OCI-LY3 (cell line): ENCODE measurements around the gene LRRFIP2.
"Not testable (repeated sequence)": the region's sequence is repeated elsewhere in the genome, so short reads cannot be mapped to it uniquely, and the experiment has no call there.

Source experiments
- EZH2phosphoT487 ChIP-seq: fragments of 200-600 bp; shearing (Covaris generic); IDR thresholded peaks from 2 replicates; pipeline ENCODE4 v1.6.1; 2018; ENCODE audit warnings: antibody characterized with exemption, mixed run types, low read depth
- TF ChIP-seq, protein P1 (sequence below): fragments of 200-600, 300-600 bp; sonication (generic); IDR thresholded peaks from 2 replicates; pipeline ENCODE4 v1.5.1; 2014; ENCODE audit warnings: antibody characterized with exemption, low read length, low read depth

DNA sequence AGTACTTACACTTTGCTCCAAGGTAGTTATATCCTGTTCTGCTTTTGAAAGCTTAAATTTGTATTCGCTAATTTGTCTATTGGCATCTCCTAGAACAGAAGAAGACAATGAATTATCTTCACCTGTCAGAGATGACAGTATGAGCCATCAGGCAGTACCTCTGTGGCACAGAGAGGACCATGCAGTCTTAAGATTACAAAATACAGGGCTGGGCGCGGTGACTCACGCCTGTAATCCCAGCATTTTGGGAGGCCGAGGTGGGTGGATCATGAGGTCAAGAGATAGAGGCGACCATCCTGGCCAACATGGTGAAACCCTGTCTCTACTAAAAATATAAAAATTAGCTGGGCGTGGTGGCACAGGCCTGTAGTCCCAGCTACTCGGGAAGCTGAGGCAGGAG lies 119.3 kb downstream of the LRRFIP2 start:
- TF ChIP-seq, protein P1, sequence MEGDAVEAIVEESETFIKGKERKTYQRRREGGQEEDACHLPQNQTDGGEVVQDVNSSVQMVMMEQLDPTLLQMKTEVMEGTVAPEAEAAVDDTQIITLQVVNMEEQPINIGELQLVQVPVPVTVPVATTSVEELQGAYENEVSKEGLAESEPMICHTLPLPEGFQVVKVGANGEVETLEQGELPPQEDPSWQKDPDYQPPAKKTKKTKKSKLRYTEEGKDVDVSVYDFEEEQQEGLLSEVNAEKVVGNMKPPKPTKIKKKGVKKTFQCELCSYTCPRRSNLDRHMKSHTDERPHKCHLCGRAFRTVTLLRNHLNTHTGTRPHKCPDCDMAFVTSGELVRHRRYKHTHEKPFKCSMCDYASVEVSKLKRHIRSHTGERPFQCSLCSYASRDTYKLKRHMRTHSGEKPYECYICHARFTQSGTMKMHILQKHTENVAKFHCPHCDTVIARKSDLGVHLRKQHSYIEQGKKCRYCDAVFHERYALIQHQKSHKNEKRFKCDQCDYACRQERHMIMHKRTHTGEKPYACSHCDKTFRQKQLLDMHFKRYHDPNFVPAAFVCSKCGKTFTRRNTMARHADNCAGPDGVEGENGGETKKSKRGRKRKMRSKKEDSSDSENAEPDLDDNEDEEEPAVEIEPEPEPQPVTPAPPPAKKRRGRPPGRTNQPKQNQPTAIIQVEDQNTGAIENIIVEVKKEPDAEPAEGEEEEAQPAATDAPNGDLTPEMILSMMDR: not testable (repeated sequence)
- TF ChIP-seq EZH2phosphoT487: not testable (repeated sequence)
